GM23338 (cell line): ENCODE measurements around the gene HSFX2.
"Not testable (repeated sequence)": the region's sequence is repeated elsewhere in the genome, so short reads cannot be mapped to it uniquely, and the experiment has no call there.

ENCODE experiments used
- CREB1 ChIP-seq: fragments of 250-450 bp; sonication (Bioruptor Pico); IDR thresholded peaks from 2 replicates; pipeline ENCODE4 v1.5.0; 2020; ENCODE audit warnings: low read depth, mild to moderate bottlenecking, moderate library complexity
- CTCF ChIP-seq, 2 experiments: fragments of 200-600 bp in 1 of 2; sonication (generic) in 1 of 2; conservative IDR thresholded peaks; 2 replicates each; pipeline versions ENCODE4 v1.5.1 to v1.6.1; 2016 to 2017; ENCODE audit warnings: antibody characterized with exemption in 2 of 2, low read depth in 2 of 2, mild to moderate bottlenecking in 2 of 2, moderate library complexity in 1 of 2
- ETS1 ChIP-seq: IDR thresholded peaks from 2 replicates; pipeline ENCODE4 v1.6.1; 2016; ENCODE audit warnings: antibody characterized with exemption
- EZH2 ChIP-seq: fragments of 200-600 bp; sonication (generic); IDR thresholded peaks from one replicate; pipeline ENCODE4 v1.8.0; 2017; ENCODE audit warnings: antibody characterized with exemption, mild to moderate bottlenecking, low read depth; ENCODE audit not compliant: unreplicated experiment
- EZH2phosphoT487 ChIP-seq: fragments of 200-600 bp; sonication (generic); IDR thresholded peaks from one replicate; pipeline ENCODE4 v1.8.1; 2018; ENCODE audit warnings: antibody characterized with exemption; ENCODE audit not compliant: unreplicated experiment
- JUNB ChIP-seq: IDR thresholded peaks from one replicate; pipeline ENCODE4 v1.6.1; 2016; ENCODE audit warnings: antibody characterized with exemption; ENCODE audit not compliant: unreplicated experiment
- NANOG ChIP-seq: IDR thresholded peaks from 2 replicates; pipeline ENCODE4 v1.6.1; 2016; ENCODE audit warnings: antibody characterized with exemption, borderline replicate concordance
- POLR2AphosphoS5 ChIP-seq: IDR thresholded peaks from 2 replicates; pipeline ENCODE4 v1.6.1; 2016; ENCODE audit warnings: antibody characterized with exemption, low read depth
- REST ChIP-seq: IDR thresholded peaks from one replicate; pipeline ENCODE4 v1.6.1; 2018; ENCODE audit warnings: antibody characterized with exemption; ENCODE audit not compliant: unreplicated experiment
- STAT1 ChIP-seq: IDR thresholded peaks from one replicate; pipeline ENCODE4 v1.6.1; 2016; ENCODE audit warnings: antibody characterized with exemption; ENCODE audit not compliant: unreplicated experiment
- ZNF114 ChIP-seq: fragments of 250-450 bp; sonication (Bioruptor Pico); IDR thresholded peaks from 2 replicates; pipeline ENCODE4 v1.5.0; 2020; ENCODE audit warnings: mild to moderate bottlenecking, moderate library complexity
- ZNF462 ChIP-seq: fragments of 250-450 bp; sonication (Bioruptor Pico); IDR thresholded peaks from 2 replicates; pipeline ENCODE4 v1.5.0; 2020; ENCODE audit warnings: mild to moderate bottlenecking, moderate library complexity

- TF ChIP-seq CTCF (conservative IDR thresholded peaks at IDR 0.05; ENCODE audit: low read depth in 2 of 2); POLR2AphosphoS5; EZH2; ZNF114 (CRISPR knock-in tag); REST; JUNB; NANOG; EZH2phosphoT487; CREB1; ETS1; ZNF462 (CRISPR knock-in tag); STAT1: not testable (repeated sequence)
These were observed 7.8 kb downstream of the HSFX2 start, which contains the start of gene MAGEA9B for GRCh38 chrX:149587359-149587758.
